SK-N-SH (cell line): Measurements from ENCODE around the gene PRKN. TPM values are rescaled to one million over a fixed set of nuclear protein-coding genes. Genes with fewer than 3 reads are reported as not detected.

Source experiments
- CTCF ChIA-PET: fragments of 300-600, 350-600 bp; formaldehyde crosslinking; extraction: SDS; loops from one replicate; lab custom pipeline; 2021; lab: Yijun Ruan, JAX
- POLR2A ChIA-PET: fragments of 350-600 bp; sonication (Branson Sonifier 250); formaldehyde crosslinking; extraction: SDS; loops from one replicate; lab custom pipeline; 2020; ENCODE audit warnings: antibody characterized with exemption, inconsistent platforms; lab: Yijun Ruan, JAX
- DNase-seq: peaks from one replicate; pipeline ENCODE4 v3.0.0; 2012
- H2AFZ ChIP-seq: fragments of 200-600 bp; sonication (generic); 2 replicates; pipeline ENCODE4 v1.8.1; 2016; ENCODE audit warnings: antibody characterized with exemption, mild to moderate bottlenecking, low read depth
- H3F3A ChIP-seq: fragments of 200-600 bp; sonication (generic); replicated peaks from 2 replicates; pipeline ENCODE3; 2016; ENCODE audit warnings: antibody characterized with exemption, mild to moderate bottlenecking; ENCODE audit not compliant: insufficient read depth
- H3K27ac ChIP-seq, 2 experiments: fragments of 200-500 bp in 1 of 2; fragments of 200-600 bp in 1 of 2; sonication (Bioruptor generic) in 1 of 2; sonication (generic), shearing (Covaris generic) in 1 of 2; 2 replicates each; pipeline versions ENCODE4 v1.5.1 to v1.6.1; 2014 to 2016; ENCODE audit warnings: low read depth in 2 of 2, inconsistent platforms in 1 of 2, low read length in 1 of 2, mild to moderate bottlenecking in 1 of 2, mixed read lengths in 1 of 2
- H3K27me3 ChIP-seq: fragments of 200-600 bp; sonication (generic), shearing (Covaris generic); 2 replicates; pipeline ENCODE4 v1.6.1; 2016; ENCODE audit warnings: mixed run types; ENCODE audit not compliant: insufficient read depth
- H3K36me3 ChIP-seq, 2 experiments: fragments of 200-500 bp in 1 of 2; fragments of 200-600 bp in 1 of 2; sonication (Bioruptor generic) in 1 of 2; sonication (generic) in 1 of 2; replicated peaks in 1 of 2; 2 replicates each; pipeline versions ENCODE3 to v1.5.1; 2014 to 2016; ENCODE audit warnings: low read length in 1 of 2, mild to moderate bottlenecking in 1 of 2; ENCODE audit not compliant: insufficient read depth in 2 of 2, control insufficient read depth in 1 of 2
- H3K4me1 ChIP-seq, 2 experiments: fragments of 200-500 bp in 1 of 2; fragments of 200-600 bp in 1 of 2; sonication (Bioruptor generic) in 1 of 2; sonication (generic), shearing (Covaris generic) in 1 of 2; 2 replicates each; pipeline versions ENCODE4 v1.5.1 to v1.6.1; 2014 to 2016; ENCODE audit warnings: low read depth in 1 of 2, low read length in 1 of 2, mixed run types in 1 of 2; ENCODE audit not compliant: insufficient read depth in 2 of 2, control insufficient read depth in 1 of 2
- H3K4me2 ChIP-seq: fragments of 200-600 bp; sonication (generic), shearing (Covaris generic); 2 replicates; pipeline ENCODE4 v1.6.1; 2017; ENCODE audit warnings: mixed run types
- H3K4me3 ChIP-seq, 2 experiments: fragments of 200-500 bp in 1 of 2; fragments of 200-600 bp in 1 of 2; sonication (Bioruptor generic) in 1 of 2; sonication (generic), shearing (Covaris generic) in 1 of 2; 2 replicates each; pipeline versions ENCODE4 v1.5.1 to v1.8.1; 2014 to 2016; ENCODE audit warnings: low read depth in 2 of 2, inconsistent platforms in 1 of 2, low read length in 1 of 2, mild to moderate bottlenecking in 1 of 2, mixed read lengths in 1 of 2, moderate library complexity in 1 of 2
- H3K79me2 ChIP-seq: fragments of 200-600 bp; sonication (generic); 2 replicates; pipeline ENCODE4 v1.8.1; 2017; ENCODE audit warnings: mild to moderate bottlenecking; ENCODE audit not compliant: insufficient read depth
- H3K9ac ChIP-seq: fragments of 200-600 bp; sonication (generic); 2 replicates; pipeline ENCODE4 v1.6.1; 2017; ENCODE audit warnings: mixed run types
- H3K9me2 ChIP-seq: fragments of 200-600 bp; sonication (generic); 2 replicates; pipeline ENCODE4 v1.6.1; 2017; ENCODE audit warnings: mixed run types
- H3K9me3 ChIP-seq: fragments of 200-600 bp; sonication (generic); 2 replicates; pipeline ENCODE4 v1.6.1; 2017; ENCODE audit warnings: mixed run types, mild to moderate bottlenecking, moderate library complexity
- H4K20me1 ChIP-seq: fragments of 200-600 bp; sonication (generic); 2 replicates; pipeline ENCODE4 v1.6.1; 2017; ENCODE audit warnings: mild to moderate bottlenecking, mixed run types; ENCODE audit not compliant: insufficient read depth
- ELF1 ChIP-seq: IDR thresholded peaks from 2 replicates; pipeline ENCODE4 v1.4.0; 2012
- EP300 ChIP-seq, 2 experiments: IDR thresholded peaks; 2 replicates each; pipeline versions ENCODE4 v1.4.0 to v1.6.1; 2012; ENCODE audit warnings: borderline replicate concordance in 1 of 2, low read depth in 1 of 2, low read length in 1 of 2
- FOSL2 ChIP-seq: IDR thresholded peaks from 2 replicates; pipeline ENCODE4 v1.4.0; 2012; ENCODE audit warnings: low read depth, mild to moderate bottlenecking, moderate library complexity, borderline replicate concordance
- FOXJ3 ChIP-seq: sonication (generic); formaldehyde crosslinking; IDR thresholded peaks from 2 replicates; pipeline ENCODE4 v1.5.1; 2020; ENCODE audit warnings: mild to moderate bottlenecking, missing genetic modification reagents
- GATA2 ChIP-seq: sonication (generic); formaldehyde crosslinking; IDR thresholded peaks from 2 replicates; pipeline ENCODE4 v1.5.0; 2020; ENCODE audit warnings: mild to moderate bottlenecking, missing genetic modification reagents
- IRF3 ChIP-seq: fragments of 150-350 bp; IDR thresholded peaks from 2 replicates; pipeline ENCODE4 v1.6.1; 2016; ENCODE audit warnings: mild to moderate bottlenecking, low read depth, low read length
- MEF2A ChIP-seq: IDR thresholded peaks from 2 replicates; pipeline ENCODE4 v1.4.0; 2012; ENCODE audit warnings: low read depth, borderline replicate concordance
- NFIC ChIP-seq: IDR thresholded peaks from 2 replicates; pipeline ENCODE4 v1.4.0; 2012; ENCODE audit warnings: borderline replicate concordance
- NRF1 ChIP-seq: IDR thresholded peaks from 2 replicates; pipeline ENCODE4 v1.6.1; 2012; ENCODE audit warnings: low read depth, mild to moderate bottlenecking, low read length
- POLR2AphosphoS5 ChIP-seq: IDR thresholded peaks from 2 replicates; pipeline ENCODE4 v1.6.1; 2012; ENCODE audit warnings: low read depth, low read length
- RAD21 ChIP-seq: IDR thresholded peaks from 2 replicates; pipeline ENCODE4 v1.6.1; 2012; ENCODE audit warnings: mild to moderate bottlenecking, low read length
- RXRA ChIP-seq: IDR thresholded peaks from 2 replicates; pipeline ENCODE4 v1.4.0; 2012; ENCODE audit warnings: low read depth, mild to moderate bottlenecking, borderline replicate concordance
- SIN3A ChIP-seq: IDR thresholded peaks from 2 replicates; pipeline ENCODE4 v1.6.1; 2012; ENCODE audit warnings: low read depth, mild to moderate bottlenecking, low read length, moderate library complexity, borderline replicate concordance
- SMC3 ChIP-seq: IDR thresholded peaks from 2 replicates; pipeline ENCODE4 v1.6.1; 2012; ENCODE audit warnings: low read depth, low read length, improper control_type of control experiment
- TAF1 ChIP-seq: IDR thresholded peaks from 2 replicates; pipeline ENCODE4 v1.6.1; 2012; ENCODE audit warnings: low read depth, mild to moderate bottlenecking, low read length, moderate library complexity, borderline replicate concordance
- TEAD4 ChIP-seq: IDR thresholded peaks from 2 replicates; pipeline ENCODE4 v1.4.0; 2012; ENCODE audit warnings: mild to moderate bottlenecking, borderline replicate concordance; ENCODE audit not compliant: insufficient read depth
- ZBTB33 ChIP-seq: IDR thresholded peaks from 2 replicates; pipeline ENCODE4 v1.4.0; 2012; ENCODE audit warnings: low read depth, borderline replicate concordance
- WGBS: methylation state at CpG from one replicate; pipeline ENCODE4 v1.1.6; 2017; ENCODE audit warnings: low lambda C conversion rate; 5-methylcytosine and 5-hydroxymethylcytosine counted together
- polyA plus RNA-seq, 3 experiments: library from polyadenylated mRNA; depleted of rRNA; stranded (reverse); fragments of >200 nt; gene quantifications; 2 replicates each; pipeline ENCODE4 v1.2.3, GENCODE V29; 2012
- TF ChIP-seq, protein P1 (sequence below): IDR thresholded peaks from 2 replicates; pipeline ENCODE4; 2012
- TF ChIP-seq, protein P2 (sequence below): IDR thresholded peaks from 2 replicates; pipeline ENCODE4 v1.6.1; 2012; ENCODE audit warnings: mild to moderate bottlenecking, low read depth, low read length, moderate library complexity

The PRKN gene
- polyA plus RNA-seq, 1 of the 3 experiments (the other 2 are of a cell fraction) = 0.76 TPM

GRCh38 chr6:161876231-161876630 lies 851.3 kb downstream of the PRKN start:
- no peak for DNase-seq
- Histone ChIP-seq H3K27ac (no peak overlapping the region), H3K4me1 (no peaks in the 10 kb centered on the region), H3K4me3 (no peak overlapping the region), H3K9me2 (no peaks in the 10 kb centered on the region), H3K9me3 (no peaks in the 10 kb centered on the region), H3K27me3 (no peaks in the 10 kb centered on the region), H3K9ac (no peak overlapping the region), H3F3A (no peaks in the 10 kb centered on the region), H3K79me2 (no peaks in the 10 kb centered on the region), H3K36me3 (no peaks in the 10 kb centered on the region), H4K20me1 (no peaks in the 10 kb centered on the region), H3K4me2 (no peak overlapping the region), H2AFZ (no peak overlapping the region)
- TF ChIP-seq NRF1 (no peak), IRF3 (no peak), TAF1 (no peak), SIN3A (no peak), RAD21 (no peak), FOSL2 (no peak), TEAD4 (no peak), SMC3 (no peak), ELF1 (no peak), EP300 (IDR thresholded peaks at IDR 0.05; ENCODE audit: borderline replicate concordance in 1 of 2, low read depth in 1 of 2, low read length in 1 of 2) (no peak), POLR2AphosphoS5 (no peak), GATA2 (no peak), RXRA (no peak), NFIC (no peak), ZBTB33 (no peak), MEF2A (no peak), FOXJ3 (no peak)
- TF ChIP-seq, protein P1, sequence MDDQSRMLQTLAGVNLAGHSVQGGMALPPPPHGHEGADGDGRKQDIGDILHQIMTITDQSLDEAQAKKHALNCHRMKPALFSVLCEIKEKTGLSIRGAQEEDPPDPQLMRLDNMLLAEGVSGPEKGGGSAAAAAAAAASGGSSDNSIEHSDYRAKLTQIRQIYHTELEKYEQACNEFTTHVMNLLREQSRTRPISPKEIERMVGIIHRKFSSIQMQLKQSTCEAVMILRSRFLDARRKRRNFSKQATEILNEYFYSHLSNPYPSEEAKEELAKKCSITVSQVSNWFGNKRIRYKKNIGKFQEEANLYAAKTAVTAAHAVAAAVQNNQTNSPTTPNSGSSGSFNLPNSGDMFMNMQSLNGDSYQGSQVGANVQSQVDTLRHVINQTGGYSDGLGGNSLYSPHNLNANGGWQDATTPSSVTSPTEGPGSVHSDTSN = no peak
- TF ChIP-seq, protein P2, sequence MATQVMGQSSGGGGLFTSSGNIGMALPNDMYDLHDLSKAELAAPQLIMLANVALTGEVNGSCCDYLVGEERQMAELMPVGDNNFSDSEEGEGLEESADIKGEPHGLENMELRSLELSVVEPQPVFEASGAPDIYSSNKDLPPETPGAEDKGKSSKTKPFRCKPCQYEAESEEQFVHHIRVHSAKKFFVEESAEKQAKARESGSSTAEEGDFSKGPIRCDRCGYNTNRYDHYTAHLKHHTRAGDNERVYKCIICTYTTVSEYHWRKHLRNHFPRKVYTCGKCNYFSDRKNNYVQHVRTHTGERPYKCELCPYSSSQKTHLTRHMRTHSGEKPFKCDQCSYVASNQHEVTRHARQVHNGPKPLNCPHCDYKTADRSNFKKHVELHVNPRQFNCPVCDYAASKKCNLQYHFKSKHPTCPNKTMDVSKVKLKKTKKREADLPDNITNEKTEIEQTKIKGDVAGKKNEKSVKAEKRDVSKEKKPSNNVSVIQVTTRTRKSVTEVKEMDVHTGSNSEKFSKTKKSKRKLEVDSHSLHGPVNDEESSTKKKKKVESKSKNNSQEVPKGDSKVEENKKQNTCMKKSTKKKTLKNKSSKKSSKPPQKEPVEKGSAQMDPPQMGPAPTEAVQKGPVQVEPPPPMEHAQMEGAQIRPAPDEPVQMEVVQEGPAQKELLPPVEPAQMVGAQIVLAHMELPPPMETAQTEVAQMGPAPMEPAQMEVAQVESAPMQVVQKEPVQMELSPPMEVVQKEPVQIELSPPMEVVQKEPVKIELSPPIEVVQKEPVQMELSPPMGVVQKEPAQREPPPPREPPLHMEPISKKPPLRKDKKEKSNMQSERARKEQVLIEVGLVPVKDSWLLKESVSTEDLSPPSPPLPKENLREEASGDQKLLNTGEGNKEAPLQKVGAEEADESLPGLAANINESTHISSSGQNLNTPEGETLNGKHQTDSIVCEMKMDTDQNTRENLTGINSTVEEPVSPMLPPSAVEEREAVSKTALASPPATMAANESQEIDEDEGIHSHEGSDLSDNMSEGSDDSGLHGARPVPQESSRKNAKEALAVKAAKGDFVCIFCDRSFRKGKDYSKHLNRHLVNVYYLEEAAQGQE = no peak
- CTCF ChIA-PET = interaction anchor here (1.1 kb wide), 1 partner anchor 9 kb away, joined by 3 read pairs; no protein-coding TSS in a partner anchor
- POLR2A ChIA-PET = no interaction called here
- WGBS = 67% methylated on average over 8 of the region's 8 CpGs
